ENCODE results near the gene CDHR2.

The CDHR2 gene

GRCh38 chr5:176612008-176612407 lies 62.9 kb downstream of the CDHR2 start:
- TF ChIP-seq CSDC2 (CRISPR knock-in tag; IDR thresholded peaks at IDR 0.05) (no peak), BACH2 (CRISPR knock-in tag; IDR thresholded peaks at IDR 0.05; ENCODE audit: borderline replicate concordance) (no peak), POU6F1 (CRISPR knock-in tag; IDR thresholded peaks at IDR 0.05; ENCODE audit: borderline replicate concordance, low read depth) (no peak), PPARA (CRISPR knock-in tag; IDR thresholded peaks at IDR 0.05; ENCODE audit: borderline replicate concordance) (no peak), TOX (CRISPR knock-in tag; IDR thresholded peaks at IDR 0.05; ENCODE audit: borderline replicate concordance) (no peak), CREB5 (CRISPR knock-in tag; IDR thresholded peaks at IDR 0.05; ENCODE audit: low read depth) (no peak), PATZ1 (CRISPR knock-in tag; IDR thresholded peaks at IDR 0.05; ENCODE audit: borderline replicate concordance) (no peak), ZNF565 (CRISPR knock-in tag; conservative IDR thresholded peaks at IDR 0.05; ENCODE audit: low read depth) (no peak), ZNF8 (CRISPR knock-in tag; IDR thresholded peaks at IDR 0.05) (no peak), TCF4 (CRISPR knock-in tag; IDR thresholded peaks at IDR 0.05; ENCODE audit: borderline replicate concordance) (no peak), ZFP30 (CRISPR knock-in tag; IDR thresholded peaks at IDR 0.05) (no peak), CSRNP3 (CRISPR knock-in tag; IDR thresholded peaks at IDR 0.05) (no peak), OSR1 (CRISPR knock-in tag; IDR thresholded peaks at IDR 0.05) (no peak), ZC3H10 (CRISPR knock-in tag; IDR thresholded peaks at IDR 0.05) (no peak), ESRRG (CRISPR knock-in tag; IDR thresholded peaks at IDR 0.05) (no peak), ARNTL (CRISPR knock-in tag; IDR thresholded peaks at IDR 0.05; ENCODE audit: borderline replicate concordance, low read depth) (no peak)
- no peak for ATAC-seq

GRCh38 chr5:176612855-176613254 lies 63.7 kb downstream of the CDHR2 start:
- no peak for ATAC-seq
- TF ChIP-seq POU6F1 (CRISPR knock-in tag; IDR thresholded peaks at IDR 0.05; ENCODE audit: borderline replicate concordance, low read depth) (no peak), ISL1 (CRISPR knock-in tag; IDR thresholded peaks at IDR 0.05) (no peak), ZFP30 (CRISPR knock-in tag; IDR thresholded peaks at IDR 0.05) (no peak), CSDC2 (CRISPR knock-in tag; IDR thresholded peaks at IDR 0.05) (no peak), TSHZ2 (CRISPR knock-in tag; IDR thresholded peaks at IDR 0.05) (no peak)

- ATAC-seq, result peak; percentile 35
- TF ChIP-seq CSDC2 (CRISPR knock-in tag; IDR thresholded peaks at IDR 0.05) (no peak), CSRNP3 (CRISPR knock-in tag; IDR thresholded peaks at IDR 0.05) (no peak), BACH2 (CRISPR knock-in tag; IDR thresholded peaks at IDR 0.05; ENCODE audit: borderline replicate concordance) (no peak), ARNTL (CRISPR knock-in tag; IDR thresholded peaks at IDR 0.05; ENCODE audit: borderline replicate concordance, low read depth) (no peak), ZNF565 (CRISPR knock-in tag; conservative IDR thresholded peaks at IDR 0.05; ENCODE audit: low read depth) (no peak), TCF4 (CRISPR knock-in tag; IDR thresholded peaks at IDR 0.05; ENCODE audit: borderline replicate concordance) (no peak), ZNF70 (CRISPR knock-in tag; IDR thresholded peaks at IDR 0.05) (no peak), TOX (CRISPR knock-in tag; IDR thresholded peaks at IDR 0.05; ENCODE audit: borderline replicate concordance) (no peak), ZC3H10 (CRISPR knock-in tag; IDR thresholded peaks at IDR 0.05) (no peak), ISL1 (CRISPR knock-in tag; IDR thresholded peaks at IDR 0.05) (no peak), ZNF8 (CRISPR knock-in tag; IDR thresholded peaks at IDR 0.05) (no peak), PPARA (CRISPR knock-in tag; IDR thresholded peaks at IDR 0.05; ENCODE audit: borderline replicate concordance) (no peak), CREB5 (CRISPR knock-in tag; IDR thresholded peaks at IDR 0.05; ENCODE audit: low read depth) (no peak), ZFP30 (CRISPR knock-in tag; IDR thresholded peaks at IDR 0.05) (no peak), ZFP3 (CRISPR knock-in tag; IDR thresholded peaks at IDR 0.05) (no peak)
Measured at GRCh38 chr5:176614805-176615478, 65.8 kb downstream of the CDHR2 start.
